ENCODE results near the gene COMMD6. TPM values are rescaled to one million over a fixed set of nuclear protein-coding genes. Genes with fewer than 3 reads are reported as not detected.

The COMMD6 gene
- total and polyA plus RNA-seq, 2 of the 4 experiments (the other 2 are of a cell fraction): 63.5 to 144 TPM

DNA sequence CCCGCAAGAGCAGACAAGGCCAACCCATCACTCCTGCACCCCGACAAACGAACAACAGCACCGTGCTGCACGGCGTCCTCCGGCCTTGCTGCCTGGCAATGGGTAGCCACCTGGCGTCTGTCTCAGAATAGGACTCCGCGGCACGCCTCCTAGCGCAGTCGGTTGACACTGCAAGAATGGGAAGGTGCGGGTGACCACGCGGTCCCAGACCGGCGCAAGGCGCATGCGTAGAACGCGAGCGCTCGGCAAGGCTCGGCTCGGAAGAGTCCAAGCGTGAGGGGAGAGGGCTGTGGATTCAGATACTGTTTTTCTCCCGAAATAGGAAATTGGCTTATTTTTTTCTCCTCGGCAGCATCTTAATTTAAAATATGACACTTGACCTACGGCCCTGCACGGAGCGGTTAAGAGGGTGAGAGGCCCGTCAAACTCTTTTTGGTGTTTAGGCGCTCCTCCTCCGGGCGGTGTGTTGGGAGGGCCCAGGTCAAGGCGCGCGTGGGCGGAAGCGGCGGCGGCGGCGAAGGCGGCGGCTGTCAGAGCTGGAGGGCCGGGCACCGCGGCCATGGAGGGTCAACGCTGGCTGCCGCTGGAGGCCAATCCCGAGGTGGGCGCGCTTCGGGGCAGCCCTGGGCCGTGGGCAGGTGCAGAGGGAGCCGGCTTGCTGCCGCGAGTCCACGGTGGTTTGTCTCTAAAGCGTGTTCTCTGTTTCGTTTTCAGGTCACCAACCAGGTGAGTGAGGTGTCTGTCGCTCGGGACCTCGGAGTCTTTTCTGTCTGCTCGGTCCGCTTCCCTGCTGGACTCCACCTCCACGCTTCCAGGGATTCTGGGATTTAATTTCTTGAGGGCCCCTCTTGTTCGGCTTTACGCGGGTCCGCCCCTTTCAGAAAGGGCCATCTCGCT lies 11.9 kb upstream of the COMMD6 start, which contains the start of gene UCHL3:
Gene UCHL3, plus strand, starts transcription at position 530 of the 897 bp plus-strand sequence. Its CDS starts 30 bp downstream, at position 560.
- H2BK15ac ChIP-seq (ENCODE audit: low read depth, low read length): peak within 1 kb of the TSS; percentile 75; the same call in 1 of the 3 replicates
- H2BK120ac ChIP-seq (ENCODE audit: low read depth, low read length): peak within 1 kb of the TSS; percentile 100
- peak within 1 kb of the TSS; percentile 98 for H3K4ac ChIP-seq (ENCODE audit: low read depth, low read length)
- ChIA-PET CTCF (interaction anchor here (0.6 kb wide), 1 partner anchor 127 kb away, joined by 3 read pairs; no protein-coding TSS in a partner anchor), POLR2A (ENCODE audit: unreplicated experiment) (no interaction called here)
- in situ Hi-C loops (cut with MboI; ENCODE audit: low sequenced_read_pairs): loop anchor here (5.0 to 25.0 kb wide), 4 partner anchors 67 to 913 kb away; partner anchors contain the start of gene TBC1D4
- peak within 1 kb of the TSS; percentile 98 for H3K18ac ChIP-seq (ENCODE audit: low read depth, low read length)
- H3K79me1 ChIP-seq (ENCODE audit: low read depth in 1 of 2, low read length in 2 of 2): peaks cover 5 to 22% of the 10 kb centered on the region in 2 experiments; a peak in 2 of 4 replicates
- peak within 1 kb of the TSS; percentile 96 for H2BK5ac ChIP-seq (ENCODE audit: low read depth, low read length, poor library complexity, severe bottlenecking)
- peak within 1 kb of the TSS; percentile 83 for H3K4me3 ChIP-seq (ENCODE audit: insufficient read depth, low read depth, low read length)
- H2AK5ac ChIP-seq (ENCODE audit: low read depth, low read length): peak within 1 kb of the TSS; percentile 9; the same call in 1 of the 2 replicates
- no peaks in the 10 kb centered on the region for H3K27me3 ChIP-seq (ENCODE audit: control insufficient read depth, insufficient read depth, low read length)
- H3K56ac ChIP-seq (ENCODE audit: extremely low read depth, insufficient read depth, low read length): peak within 1 kb of the TSS; percentile 100
- H4K5ac ChIP-seq (ENCODE audit: low read depth, low read length): peak within 1 kb of the TSS; percentile 81
- peak within 1 kb of the TSS; percentile 84 for H2AK9ac ChIP-seq (replicated peaks; ENCODE audit: low read depth, low read length, poor library complexity)
- H4K20me1 ChIP-seq (ENCODE audit: insufficient read depth, low read length): no peaks in the 10 kb centered on the region
- peak within 1 kb of the TSS; percentile 99 for H3K23ac ChIP-seq (ENCODE audit: low read depth, low read length)
- peak within 1 kb of the TSS; percentile 99 for H2BK20ac ChIP-seq (ENCODE audit: low read depth, low read length)
- peak within 1 kb of the TSS; percentile 99 for H3K14ac ChIP-seq (replicated peaks; ENCODE audit: low read depth, low read length)
- peak within 1 kb of the TSS; percentile 94 for H3K27ac ChIP-seq (ENCODE audit: insufficient read depth, low read length)
- peak within 1 kb of the TSS; percentile 84 for H3K4me2 ChIP-seq (ENCODE audit: low read depth, low read length)
- dilution Hi-C loops (cut with HindIII; ENCODE audit: low sequenced_read_pairs, unreplicated experiment): no loop called here
- intact Hi-C loops (cut with micrococcal nuclease): loop anchor here (1.0 to 5.0 kb wide), 3 partner anchors 67 to 1252 kb away; partner anchors contain the start of gene TBC1D4
- H3K9ac ChIP-seq (ENCODE audit: low read depth, low read length): peak within 1 kb of the TSS; percentile 95
- H3K4me1 ChIP-seq (ENCODE audit: control insufficient read depth, insufficient read depth, low read length): peaks cover 2% of the 10 kb centered on the region; the same call in 1 of the 2 replicates
- DNase-seq (peak; percentile 95), ATAC-seq (ENCODE audit: low read depth) (peak; percentile 96)
- no peaks in the 10 kb centered on the region for H3K9me3 ChIP-seq (ENCODE audit: control insufficient read depth, insufficient read depth, low read length)
- 0% methylated on average over 45 of the region's 74 CpGs; no CpG with 5 or more reads in 1 of the 2 experiments for WGBS, 2 experiments (ENCODE audit: extremely low coverage in 2 of 2, insufficient read length in 1 of 2)
- H3K9me1 ChIP-seq (ENCODE audit: insufficient read depth, low read length): peaks cover 3% of the 10 kb centered on the region; the same call in 1 of the 2 replicates
- H3K36me3 ChIP-seq (ENCODE audit: control insufficient read depth, insufficient read depth, low read length): no peaks in the 10 kb centered on the region
- BruUV-seq (replicated peaks): no TSS peak
- H2AFZ ChIP-seq (replicated peaks; ENCODE audit: low read length, poor library complexity): peak within 1 kb of the TSS; percentile 94
- H4K91ac ChIP-seq (ENCODE audit: insufficient read depth, low read depth, low read length): peak within 1 kb of the TSS; percentile 95
- peak within 1 kb of the TSS; percentile 39 to 98 for H4K8ac ChIP-seq (ENCODE audit: low read depth in 2 of 2, low read length in 2 of 2)
- TF ChIP-seq CEBPB (IDR thresholded peaks at IDR 0.05; ENCODE audit: low read depth, low read length) (no peak), RAD21 (IDR thresholded peaks at IDR 0.05; ENCODE audit: low read length) (peak; percentile 79), NFE2L2 (IDR thresholded peaks at IDR 0.05; ENCODE audit: low read depth, low read length) (no peak), CTCF (conservative IDR thresholded peaks at IDR 0.05; ENCODE audit: low read depth, low read length) (peak; percentile 98), BHLHE40 (IDR thresholded peaks at IDR 0.05; ENCODE audit: low read depth, low read length) (peak; percentile 99), RCOR1 (IDR thresholded peaks at IDR 0.05; ENCODE audit: insufficient replicate concordance, low read length) (peak; percentile 13), FOS (IDR thresholded peaks at IDR 0.05; ENCODE audit: low read depth, low read length) (no peak), MAFK (IDR thresholded peaks at IDR 0.05; ENCODE audit: low read depth, low read length) (peak; percentile 39; the same call in 1 of the 2 replicates), POLR2A (IDR thresholded peaks at IDR 0.05; ENCODE audit: low read depth, low read length) (no peak; the same call in 1 of the 2 replicates), MXI1 (IDR thresholded peaks at IDR 0.05; ENCODE audit: borderline replicate concordance, low read depth, low read length) (peak; percentile 93), SMC3 (IDR thresholded peaks at IDR 0.05; ENCODE audit: low read depth, low read length) (peak; percentile 79), RFX5 (IDR thresholded peaks at IDR 0.05; ENCODE audit: low read depth, low read length) (no peak), MAZ (IDR thresholded peaks at IDR 0.05; ENCODE audit: borderline replicate concordance, low read depth, low read length) (peak; percentile 11; the same call in 1 of the 2 replicates), CHD1 (IDR thresholded peaks at IDR 0.05; ENCODE audit: low read depth, low read length) (peak; percentile 94; the same call in 1 of the 2 replicates)
- TF ChIP-seq, protein P1, sequence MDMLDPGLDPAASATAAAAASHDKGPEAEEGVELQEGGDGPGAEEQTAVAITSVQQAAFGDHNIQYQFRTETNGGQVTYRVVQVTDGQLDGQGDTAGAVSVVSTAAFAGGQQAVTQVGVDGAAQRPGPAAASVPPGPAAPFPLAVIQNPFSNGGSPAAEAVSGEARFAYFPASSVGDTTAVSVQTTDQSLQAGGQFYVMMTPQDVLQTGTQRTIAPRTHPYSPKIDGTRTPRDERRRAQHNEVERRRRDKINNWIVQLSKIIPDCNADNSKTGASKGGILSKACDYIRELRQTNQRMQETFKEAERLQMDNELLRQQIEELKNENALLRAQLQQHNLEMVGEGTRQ (IDR thresholded peaks at IDR 0.05; ENCODE audit: low read depth, low read length): peak; percentile 64; the same call in 1 of the 2 replicates

All from IMR-90 (cell line).